HepG2 (cell line): Measurements from ENCODE around the gene COPZ2. TPM values are rescaled to one million over a fixed set of nuclear protein-coding genes. Genes with fewer than 3 reads are reported as not detected.
A peak's percentile ranks its signal among the peaks of the same experiment; 100 is the strongest.

Source experiments
- AHDC1 ChIP-seq: sonication (generic); formaldehyde crosslinking; IDR thresholded peaks from 2 replicates; pipeline ENCODE4 v1.5.1; 2020; ENCODE audit warnings: mild to moderate bottlenecking, missing genetic modification reagents, borderline replicate concordance
- DMTF1 ChIP-seq: sonication (generic); formaldehyde crosslinking; IDR thresholded peaks from 2 replicates; pipeline ENCODE4 v1.4.0; 2020; ENCODE audit warnings: mild to moderate bottlenecking, missing genetic modification reagents
- GZF1 ChIP-seq: sonication (generic); formaldehyde crosslinking; IDR thresholded peaks from 2 replicates; pipeline ENCODE4 v1.5.1; 2020; ENCODE audit warnings: mild to moderate bottlenecking, missing genetic modification reagents
- LCORL ChIP-seq, 2 experiments: fragments of 450-650 bp in 1 of 2; sonication (generic) in 1 of 2; formaldehyde crosslinking in 1 of 2; IDR thresholded peaks; 2 replicates each; pipeline versions ENCODE4 v1.5.0 to v1.6.1; 2017 to 2020; ENCODE audit warnings: antibody characterized with exemption in 1 of 2, missing genetic modification reagents in 1 of 2
- MBNL3 ChIP-seq: fragments of 250-450 bp; sonication (Bioruptor Pico); conservative IDR thresholded peaks from 2 replicates; pipeline ENCODE4 v1.8.0; 2022; ENCODE audit warnings: mild to moderate bottlenecking, inconsistent platforms
- PATZ1 ChIP-seq: sonication (generic); formaldehyde crosslinking; IDR thresholded peaks from 2 replicates; pipeline ENCODE4 v1.4.0; 2020; ENCODE audit warnings: missing genetic modification reagents
- REST ChIP-seq, 2 experiments: IDR thresholded peaks; 2 replicates each; pipeline ENCODE4 v1.6.1; 2011 to 2012; ENCODE audit warnings: low read length in 2 of 2, borderline replicate concordance in 1 of 2, low read depth in 1 of 2, mild to moderate bottlenecking in 1 of 2, moderate library complexity in 1 of 2
- SMARCE1 ChIP-seq: fragments of 450-650 bp; IDR thresholded peaks from 2 replicates; pipeline ENCODE4 v1.6.1; 2017; ENCODE audit warnings: borderline replicate concordance
- ZNF34 ChIP-seq: sonication (generic); formaldehyde crosslinking; IDR thresholded peaks from 2 replicates; pipeline ENCODE4 v1.4.0; 2020; ENCODE audit warnings: mild to moderate bottlenecking, missing genetic modification reagents, borderline replicate concordance
- ZNF552 ChIP-seq: sonication (generic); formaldehyde crosslinking; IDR thresholded peaks from 2 replicates; pipeline ENCODE4 v1.9.0; 2022; ENCODE audit warnings: missing genetic modification reagents, mild to moderate bottlenecking, borderline replicate concordance
- polyA plus RNA-seq, 8 experiments: library from polyadenylated mRNA; depleted of rRNA in 3 of 8; stranded (reverse) in 7 of 8; unstranded in 1 of 8; fragments of >200 nt; fragmentation: Illumina TruSeq in 4 of 8; extraction: Trizol in 4 of 8; gene quantifications; 2 replicates each; pipeline versions ENCODE4 v1.2.1 to v1.2.3, GENCODE V29; 2011 to 2016; ENCODE audit warnings: low read depth in 4 of 8, missing spikeins in 1 of 8, mixed read lengths in 1 of 8; ENCODE audit not compliant: insufficient read depth in 1 of 8
- total RNA-seq, 5 experiments: library from RNA; depleted of rRNA; stranded (reverse); fragments of >200 nt; fragmentation: Illumina TruSeq; extraction: Trizol; gene quantifications; 2 replicates each; pipeline ENCODE4 v1.2.3, GENCODE V29; 2016; ENCODE audit warnings: low read depth in 1 of 5
- TF ChIP-seq, protein P1 (sequence below): sonication (generic); formaldehyde crosslinking; IDR thresholded peaks from 2 replicates; pipeline ENCODE4 v1.5.1; 2020; ENCODE audit warnings: missing genetic modification reagents, mild to moderate bottlenecking, borderline replicate concordance

Gene COPZ2
- total and polyA plus RNA-seq, 2 of the 13 experiments (the other 11 are each of a cell fraction or from before 2014, with no cell fraction given) = 0.61 to 1.5 TPM

- no peak for TF ChIP-seq DMTF1 (CRISPR knock-in tag)
- TF ChIP-seq ZNF552 = 0 out of 2 replicates have a peak, but pooled peaks have one; percentile 20
- TF ChIP-seq LCORL (IDR thresholded peaks at IDR 0.05) = no peak
- TF ChIP-seq LCORL (CRISPR knock-in tag; IDR thresholded peaks at IDR 0.05) = peak; percentile 77
- TF ChIP-seq SMARCE1 = no peak
- TF ChIP-seq, protein P1, sequence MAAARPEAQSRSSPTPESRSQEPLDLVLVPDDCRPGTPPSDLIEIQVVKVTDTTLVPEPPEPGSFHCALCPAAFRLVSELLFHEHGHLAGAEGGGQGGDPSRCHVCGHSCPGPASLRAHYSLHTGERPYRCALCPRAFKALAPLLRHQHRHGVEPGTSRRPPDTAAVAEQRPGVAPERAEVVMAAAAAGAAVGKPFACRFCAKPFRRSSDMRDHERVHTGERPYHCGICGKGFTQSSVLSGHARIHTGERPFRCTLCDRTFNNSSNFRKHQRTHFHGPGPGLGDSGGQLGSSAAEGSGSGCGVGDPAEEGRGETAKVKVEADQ = peak; percentile 93
- TF ChIP-seq GZF1 (CRISPR knock-in tag) = no peak
- TF ChIP-seq REST (IDR thresholded peaks at IDR 0.05; ENCODE audit: borderline replicate concordance in 1 of 2, low read depth in 1 of 2, low read length in 2 of 2) = no peak
- peak; percentile 46; the same call in 1 of the 2 replicates for TF ChIP-seq PATZ1
- peak; percentile 77; the same call in 1 of the 2 replicates for TF ChIP-seq ZNF34 (CRISPR knock-in tag)
- TF ChIP-seq AHDC1 (CRISPR knock-in tag) = no peak
- no peak for TF ChIP-seq MBNL3 (CRISPR knock-in tag)
Measured at GRCh38 chr17:48037036-48037837, at the start of gene COPZ2 (continued).
